HepG2 (cell line): ENCODE results near the gene CDC25C. TPM values are rescaled to one million over a fixed set of nuclear protein-coding genes. Genes with fewer than 3 reads are reported as not detected.

ENCODE experiments used
- ARHGAP35 ChIP-seq: sonication (generic); formaldehyde crosslinking; IDR thresholded peaks from 2 replicates; pipeline ENCODE4 v1.9.0; 2022; ENCODE audit warnings: mild to moderate bottlenecking, inconsistent platforms, moderate library complexity, missing genetic modification reagents, borderline replicate concordance
- ARNT2 ChIP-seq: sonication (generic); formaldehyde crosslinking; IDR thresholded peaks from 2 replicates; pipeline ENCODE4 v1.8.0; 2022; ENCODE audit warnings: mild to moderate bottlenecking, low read depth, missing genetic modification reagents, moderate library complexity
- ATF6 ChIP-seq: sonication (generic); formaldehyde crosslinking; conservative IDR thresholded peaks from 2 replicates; pipeline ENCODE4 v1.4.0; 2020; ENCODE audit warnings: missing genetic modification reagents
- ATF7 ChIP-seq, 2 experiments: fragments of 450-650 bp in 1 of 2; sonication (generic) in 1 of 2; formaldehyde crosslinking in 1 of 2; IDR thresholded peaks; 2 replicates each; pipeline versions ENCODE4 v1.4.0 to v1.6.1; 2016 to 2020; ENCODE audit warnings: antibody characterized with exemption in 1 of 2, mild to moderate bottlenecking in 1 of 2, missing genetic modification reagents in 1 of 2
- RXRA ChIP-seq: sonication (generic); formaldehyde crosslinking; IDR thresholded peaks from 2 replicates; pipeline ENCODE4 v1.5.1; 2020; ENCODE audit warnings: missing genetic modification reagents
- ZBTB20 ChIP-seq: sonication (generic); formaldehyde crosslinking; IDR thresholded peaks from 2 replicates; pipeline ENCODE4 v1.8.1; 2023; ENCODE audit warnings: missing genetic modification reagents, low read depth, mild to moderate bottlenecking, borderline replicate concordance
- ZNF275 ChIP-seq: sonication (generic); formaldehyde crosslinking; IDR thresholded peaks from 2 replicates; pipeline ENCODE4 v1.8.0; 2022; ENCODE audit warnings: missing genetic modification reagents, mild to moderate bottlenecking, inconsistent platforms, borderline replicate concordance
- ZNF567 ChIP-seq: sonication (generic); formaldehyde crosslinking; IDR thresholded peaks from 2 replicates; pipeline ENCODE4 v1.8.1; 2023; ENCODE audit warnings: mild to moderate bottlenecking, missing genetic modification reagents, borderline replicate concordance
- ZNF577 ChIP-seq: sonication (generic); formaldehyde crosslinking; IDR thresholded peaks from 2 replicates; pipeline ENCODE4 v1.4.0; 2020; ENCODE audit warnings: mild to moderate bottlenecking, low read depth, missing genetic modification reagents, borderline replicate concordance
- ZNF879 ChIP-seq: sonication (generic); formaldehyde crosslinking; IDR thresholded peaks from 2 replicates; pipeline ENCODE4 v1.8.1; 2023; ENCODE audit warnings: missing genetic modification reagents
- polyA plus RNA-seq, 8 experiments: library from polyadenylated mRNA; depleted of rRNA in 3 of 8; stranded (reverse) in 7 of 8; unstranded in 1 of 8; fragments of >200 nt; fragmentation: Illumina TruSeq in 4 of 8; extraction: Trizol in 4 of 8; gene quantifications; 2 replicates each; pipeline versions ENCODE4 v1.2.1 to v1.2.3, GENCODE V29; 2011 to 2016; ENCODE audit warnings: low read depth in 4 of 8, missing spikeins in 1 of 8, mixed read lengths in 1 of 8; ENCODE audit not compliant: insufficient read depth in 1 of 8
- total RNA-seq, 5 experiments: library from RNA; depleted of rRNA; stranded (reverse); fragments of >200 nt; fragmentation: Illumina TruSeq; extraction: Trizol; gene quantifications; 2 replicates each; pipeline ENCODE4 v1.2.3, GENCODE V29; 2016; ENCODE audit warnings: low read depth in 1 of 5
- TF ChIP-seq, protein P1 (sequence below): sonication (generic); formaldehyde crosslinking; IDR thresholded peaks from 2 replicates; pipeline ENCODE4 v1.9.0; 2022; ENCODE audit warnings: low read depth, missing genetic modification reagents
- TF ChIP-seq, protein P2 (sequence below), 2 experiments: fragments of 450-650 bp in 1 of 2; sonication (generic) in 1 of 2; formaldehyde crosslinking in 1 of 2; IDR thresholded peaks; 2 replicates each; pipeline versions ENCODE4 v1.6.1 to v1.8.0; 2016 to 2022; ENCODE audit warnings: antibody characterized with exemption in 1 of 2, mild to moderate bottlenecking in 1 of 2, missing genetic modification reagents in 1 of 2

The CDC25C gene
- total and polyA plus RNA-seq, 2 of the 13 experiments (the other 11 are each of a cell fraction or from before 2014, with no cell fraction given): 17.7 to 27.6 TPM

DNA sequence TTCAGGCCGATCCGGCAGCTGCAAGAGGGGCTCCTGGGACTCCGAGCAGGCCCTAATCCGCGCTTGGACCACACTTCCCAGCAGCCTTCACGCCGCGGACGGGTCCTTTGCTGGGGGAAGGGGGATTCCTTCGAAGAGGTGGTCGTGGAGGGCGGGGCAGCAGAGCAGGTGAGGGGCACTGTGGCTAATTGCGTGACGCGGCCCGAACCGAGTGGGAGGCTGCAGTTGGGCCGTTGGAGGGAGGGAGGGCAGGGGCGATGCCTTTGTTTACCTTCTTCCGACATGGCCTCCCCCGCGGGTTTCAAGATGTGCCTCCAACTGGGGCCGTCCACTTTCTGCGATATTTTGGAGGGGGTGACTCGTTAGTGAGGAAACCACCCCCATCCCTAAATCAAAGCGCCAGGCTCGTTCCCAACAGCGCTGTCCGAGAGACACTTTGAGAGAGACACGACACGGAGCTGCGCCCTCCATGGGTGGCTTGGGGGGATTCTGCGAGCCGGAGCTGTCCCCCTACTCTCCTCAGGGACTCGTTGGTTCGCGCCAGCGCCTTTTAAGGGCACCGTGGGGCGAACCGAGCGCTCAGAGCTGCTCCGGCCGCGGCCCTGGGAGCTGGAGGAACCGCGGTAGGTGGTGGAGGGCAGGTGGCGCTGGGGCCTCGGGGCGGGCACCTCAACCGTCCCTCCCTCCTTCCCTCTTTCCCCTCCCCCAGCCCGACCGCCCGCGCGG, 6.2 kb upstream of the CDC25C start, which contains the start of gene FAM53C (continued):
- TF ChIP-seq ARHGAP35 (CRISPR knock-in tag): no peak; the same call in 1 of the 2 replicates
- peak; percentile 75; the same call in 1 of the 2 replicates for TF ChIP-seq ZNF879 (CRISPR knock-in tag)
- peak; percentile 84 for TF ChIP-seq ARNT2 (CRISPR knock-in tag)
- TF ChIP-seq, protein P1, sequence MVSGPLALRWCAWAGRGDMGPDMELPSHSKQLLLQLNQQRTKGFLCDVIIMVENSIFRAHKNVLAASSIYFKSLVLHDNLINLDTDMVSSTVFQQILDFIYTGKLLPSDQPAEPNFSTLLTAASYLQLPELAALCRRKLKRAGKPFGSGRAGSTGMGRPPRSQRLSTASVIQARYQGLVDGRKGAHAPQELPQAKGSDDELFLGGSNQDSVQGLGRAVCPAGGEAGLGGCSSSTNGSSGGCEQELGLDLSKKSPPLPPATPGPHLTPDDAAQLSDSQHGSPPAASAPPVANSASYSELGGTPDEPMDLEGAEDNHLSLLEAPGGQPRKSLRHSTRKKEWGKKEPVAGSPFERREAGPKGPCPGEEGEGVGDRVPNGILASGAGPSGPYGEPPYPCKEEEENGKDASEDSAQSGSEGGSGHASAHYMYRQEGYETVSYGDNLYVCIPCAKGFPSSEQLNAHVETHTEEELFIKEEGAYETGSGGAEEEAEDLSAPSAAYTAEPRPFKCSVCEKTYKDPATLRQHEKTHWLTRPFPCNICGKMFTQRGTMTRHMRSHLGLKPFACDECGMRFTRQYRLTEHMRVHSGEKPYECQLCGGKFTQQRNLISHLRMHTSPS: 0 out of 2 replicates have a peak, but pooled peaks have one; percentile 48
- TF ChIP-seq ATF6 (CRISPR knock-in tag): no peak; the same call in 1 of the 2 replicates
- TF ChIP-seq, protein P2, sequence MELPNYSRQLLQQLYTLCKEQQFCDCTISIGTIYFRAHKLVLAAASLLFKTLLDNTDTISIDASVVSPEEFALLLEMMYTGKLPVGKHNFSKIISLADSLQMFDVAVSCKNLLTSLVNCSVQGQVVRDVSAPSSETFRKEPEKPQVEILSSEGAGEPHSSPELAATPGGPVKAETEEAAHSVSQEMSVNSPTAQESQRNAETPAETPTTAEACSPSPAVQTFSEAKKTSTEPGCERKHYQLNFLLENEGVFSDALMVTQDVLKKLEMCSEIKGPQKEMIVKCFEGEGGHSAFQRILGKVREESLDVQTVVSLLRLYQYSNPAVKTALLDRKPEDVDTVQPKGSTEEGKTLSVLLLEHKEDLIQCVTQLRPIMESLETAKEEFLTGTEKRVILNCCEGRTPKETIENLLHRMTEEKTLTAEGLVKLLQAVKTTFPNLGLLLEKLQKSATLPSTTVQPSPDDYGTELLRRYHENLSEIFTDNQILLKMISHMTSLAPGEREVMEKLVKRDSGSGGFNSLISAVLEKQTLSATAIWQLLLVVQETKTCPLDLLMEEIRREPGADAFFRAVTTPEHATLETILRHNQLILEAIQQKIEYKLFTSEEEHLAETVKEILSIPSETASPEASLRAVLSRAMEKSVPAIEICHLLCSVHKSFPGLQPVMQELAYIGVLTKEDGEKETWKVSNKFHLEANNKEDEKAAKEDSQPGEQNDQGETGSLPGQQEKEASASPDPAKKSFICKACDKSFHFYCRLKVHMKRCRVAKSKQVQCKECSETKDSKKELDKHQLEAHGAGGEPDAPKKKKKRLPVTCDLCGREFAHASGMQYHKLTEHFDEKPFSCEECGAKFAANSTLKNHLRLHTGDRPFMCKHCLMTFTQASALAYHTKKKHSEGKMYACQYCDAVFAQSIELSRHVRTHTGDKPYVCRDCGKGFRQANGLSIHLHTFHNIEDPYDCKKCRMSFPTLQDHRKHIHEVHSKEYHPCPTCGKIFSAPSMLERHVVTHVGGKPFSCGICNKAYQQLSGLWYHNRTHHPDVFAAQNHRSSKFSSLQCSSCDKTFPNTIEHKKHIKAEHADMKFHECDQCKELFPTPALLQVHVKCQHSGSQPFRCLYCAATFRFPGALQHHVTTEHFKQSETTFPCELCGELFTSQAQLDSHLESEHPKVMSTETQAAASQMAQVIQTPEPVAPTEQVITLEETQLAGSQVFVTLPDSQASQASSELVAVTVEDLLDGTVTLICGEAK (IDR thresholded peaks at IDR 0.05): no peak
- TF ChIP-seq, protein P2 (CRISPR knock-in tag; IDR thresholded peaks at IDR 0.05): no peak; the same call in 1 of the 2 replicates
- peak; percentile 76 for TF ChIP-seq RXRA (CRISPR knock-in tag)
- peak; percentile 90 for TF ChIP-seq ATF7 (IDR thresholded peaks at IDR 0.05)
- TF ChIP-seq ATF7 (CRISPR knock-in tag; IDR thresholded peaks at IDR 0.05): peak; percentile 87
- TF ChIP-seq ZNF567 (CRISPR knock-in tag): no peak; the same call in 1 of the 2 replicates
- peak; percentile 70; the same call in 1 of the 2 replicates for TF ChIP-seq ZBTB20
- no peak; the same call in 1 of the 2 replicates for TF ChIP-seq ZNF577 (CRISPR knock-in tag)
- peak; percentile 93; the same call in 1 of the 2 replicates for TF ChIP-seq ZNF275 (CRISPR knock-in tag)
